GM19455 (cell line): ENCODE data around the gene HPDL.

Experiments used
- ATAC-seq: cut with Tn5 transposase; IDR thresholded peaks from one replicate; pipeline ENCODE4 v1.9.1; 2021; ENCODE audit not compliant: unreplicated experiment

The HPDL gene

DNA sequence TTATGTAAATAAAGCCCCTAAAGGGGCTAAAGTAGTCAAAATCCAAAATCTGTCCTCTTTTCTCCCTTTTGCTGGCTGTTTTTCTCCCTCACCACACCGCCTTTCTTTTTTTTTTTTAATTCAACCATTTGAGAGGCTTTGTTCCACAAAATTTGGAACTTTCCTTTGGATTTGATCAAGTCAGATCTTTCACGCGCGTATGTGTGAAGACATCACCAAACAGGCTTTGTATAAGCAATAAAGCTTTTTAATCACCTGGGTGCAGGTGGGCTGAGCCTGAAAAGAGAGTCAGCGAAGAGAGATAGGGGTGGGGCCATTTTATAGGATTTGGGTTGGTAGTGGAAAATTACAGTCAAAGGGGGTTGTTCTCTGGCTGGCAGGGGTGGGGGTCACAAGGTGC, 5.3 kb upstream of the HPDL start:
- no peak for ATAC-seq

DNA sequence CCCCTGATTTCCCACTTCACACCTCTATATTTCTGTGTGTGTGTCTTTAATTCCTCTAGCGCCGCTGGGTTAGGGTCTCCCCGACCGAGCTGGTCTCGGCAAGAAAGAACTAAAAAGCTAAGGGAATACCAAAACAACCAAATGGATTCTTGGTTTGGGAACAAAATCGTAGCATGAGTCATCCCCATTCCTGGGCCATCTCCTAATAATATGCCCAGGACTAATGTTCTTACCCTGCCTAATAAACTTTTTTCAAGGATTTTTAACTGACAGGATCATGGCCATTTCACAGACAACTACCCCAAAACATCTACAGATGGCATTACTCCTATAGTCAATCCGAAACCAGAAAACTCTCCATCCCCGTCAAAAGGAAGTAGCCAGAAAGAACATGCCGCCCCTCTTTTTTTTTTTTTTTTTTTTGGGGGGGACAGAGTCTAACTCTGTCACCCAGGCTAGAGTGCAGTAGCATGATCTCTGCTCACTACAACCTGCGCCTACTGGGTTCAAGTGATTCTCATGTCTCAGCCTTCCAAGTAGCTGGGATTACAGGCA, 4.1 kb upstream of the HPDL start:
- no peak for ATAC-seq

DNA sequence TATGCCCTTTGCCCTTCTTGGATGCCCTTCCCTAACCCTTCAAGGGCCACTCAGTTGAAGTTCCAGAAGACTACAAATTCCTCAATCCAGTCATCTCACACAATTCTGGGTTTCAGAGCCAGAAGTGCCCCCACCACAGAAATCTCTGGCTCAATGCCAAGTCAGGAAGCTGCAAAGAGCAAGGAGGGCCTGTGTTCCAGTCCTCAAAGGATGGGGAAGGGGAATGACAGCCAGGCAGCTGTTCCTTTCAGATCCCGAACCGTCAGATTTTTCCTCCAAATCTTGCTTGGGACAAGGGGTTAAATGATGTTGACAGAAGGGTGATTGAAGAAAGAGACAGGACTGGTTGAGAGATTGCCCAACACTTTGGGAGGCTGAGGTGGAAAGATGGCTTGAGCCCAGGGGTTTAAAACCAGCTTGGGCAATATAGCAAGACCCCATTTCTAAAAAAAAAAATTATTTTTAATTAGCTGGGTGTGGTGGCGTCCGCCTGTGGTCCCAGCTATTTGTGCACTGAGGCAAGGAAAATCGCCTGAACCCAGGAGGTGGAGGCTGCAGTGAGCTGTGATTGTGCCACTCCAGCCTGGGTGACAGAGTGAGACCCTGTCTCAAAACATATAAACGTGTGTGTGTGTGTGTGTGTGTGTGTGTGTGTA, 716 bp upstream of the HPDL start:
- no peak for ATAC-seq

DNA sequence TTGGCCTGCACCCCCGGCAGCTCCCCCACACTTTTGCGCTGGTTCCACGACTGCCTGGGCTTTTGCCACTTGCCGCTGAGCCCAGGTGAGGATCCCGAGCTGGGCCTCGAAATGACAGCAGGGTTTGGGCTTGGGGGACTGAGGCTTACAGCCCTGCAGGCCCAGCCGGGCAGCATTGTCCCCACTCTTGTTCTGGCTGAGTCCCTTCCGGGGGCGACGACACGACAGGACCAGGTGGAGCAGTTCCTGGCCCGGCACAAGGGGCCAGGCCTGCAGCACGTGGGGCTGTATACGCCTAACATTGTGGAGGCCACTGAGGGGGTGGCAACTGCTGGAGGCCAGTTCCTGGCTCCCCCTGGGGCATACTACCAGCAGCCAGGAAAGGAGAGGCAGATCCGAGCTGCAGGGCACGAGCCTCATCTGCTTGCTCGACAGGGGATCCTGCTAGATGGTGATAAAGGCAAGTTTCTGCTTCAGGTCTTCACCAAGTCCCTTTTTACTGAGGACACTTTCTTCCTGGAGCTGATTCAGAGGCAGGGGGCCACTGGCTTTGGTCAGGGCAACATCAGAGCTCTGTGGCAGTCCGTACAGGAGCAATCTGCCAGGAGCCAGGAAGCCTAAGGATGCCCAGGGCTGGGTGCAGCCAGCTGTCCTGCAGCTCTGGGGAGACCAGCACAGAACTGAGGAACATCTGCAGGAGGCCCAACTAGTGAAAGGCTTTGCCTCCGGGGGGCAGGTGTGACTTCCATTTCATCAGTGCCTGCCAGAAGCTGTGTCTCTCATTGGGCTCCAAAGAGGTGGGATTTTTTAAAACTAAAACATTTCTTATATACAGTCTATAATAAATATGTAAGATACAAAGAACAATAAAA, 1.2 kb downstream of the HPDL start:
- no peak for ATAC-seq

DNA sequence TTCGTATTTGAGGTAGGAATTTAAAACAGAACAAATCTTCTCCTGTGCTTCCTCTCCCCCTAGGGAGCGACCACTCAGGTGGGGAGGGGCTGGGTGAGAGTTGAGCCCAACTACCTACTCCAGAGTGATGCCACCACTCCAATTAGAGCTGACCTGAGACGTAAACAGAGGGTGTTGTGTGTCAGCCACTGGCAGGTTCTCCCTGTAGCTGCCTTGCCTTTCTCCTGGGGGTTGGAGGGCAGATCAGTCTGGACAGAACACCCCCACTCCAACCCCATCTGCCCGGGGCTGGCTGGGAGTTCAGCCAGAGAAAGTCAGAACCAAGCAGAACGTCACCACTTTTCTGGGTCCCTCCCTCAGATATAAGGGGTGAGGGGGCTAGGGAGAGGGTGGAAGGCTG, 2.0 kb downstream of the HPDL start:
- ATAC-seq: no peak

DNA sequence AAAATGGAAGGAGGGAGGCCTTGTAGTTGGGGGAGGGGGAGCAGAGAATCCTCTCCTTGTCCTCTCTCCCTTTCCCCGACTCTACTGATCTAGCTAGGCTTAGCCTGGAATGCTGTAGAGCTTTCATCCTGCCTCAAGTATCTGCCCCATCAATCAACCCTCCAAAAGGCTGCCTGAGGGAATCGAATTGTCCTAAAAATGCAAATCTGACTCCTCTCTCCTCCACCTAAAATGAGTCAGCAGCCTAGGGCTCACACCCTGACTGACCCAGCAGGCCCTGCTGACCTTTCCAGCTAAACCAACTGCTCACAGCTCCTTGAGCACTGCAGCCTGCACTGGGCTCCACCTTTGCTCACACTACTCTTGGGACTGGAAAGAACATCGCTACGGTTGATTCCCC, 2.8 kb downstream of the HPDL start:
- ATAC-seq: no peak

DNA sequence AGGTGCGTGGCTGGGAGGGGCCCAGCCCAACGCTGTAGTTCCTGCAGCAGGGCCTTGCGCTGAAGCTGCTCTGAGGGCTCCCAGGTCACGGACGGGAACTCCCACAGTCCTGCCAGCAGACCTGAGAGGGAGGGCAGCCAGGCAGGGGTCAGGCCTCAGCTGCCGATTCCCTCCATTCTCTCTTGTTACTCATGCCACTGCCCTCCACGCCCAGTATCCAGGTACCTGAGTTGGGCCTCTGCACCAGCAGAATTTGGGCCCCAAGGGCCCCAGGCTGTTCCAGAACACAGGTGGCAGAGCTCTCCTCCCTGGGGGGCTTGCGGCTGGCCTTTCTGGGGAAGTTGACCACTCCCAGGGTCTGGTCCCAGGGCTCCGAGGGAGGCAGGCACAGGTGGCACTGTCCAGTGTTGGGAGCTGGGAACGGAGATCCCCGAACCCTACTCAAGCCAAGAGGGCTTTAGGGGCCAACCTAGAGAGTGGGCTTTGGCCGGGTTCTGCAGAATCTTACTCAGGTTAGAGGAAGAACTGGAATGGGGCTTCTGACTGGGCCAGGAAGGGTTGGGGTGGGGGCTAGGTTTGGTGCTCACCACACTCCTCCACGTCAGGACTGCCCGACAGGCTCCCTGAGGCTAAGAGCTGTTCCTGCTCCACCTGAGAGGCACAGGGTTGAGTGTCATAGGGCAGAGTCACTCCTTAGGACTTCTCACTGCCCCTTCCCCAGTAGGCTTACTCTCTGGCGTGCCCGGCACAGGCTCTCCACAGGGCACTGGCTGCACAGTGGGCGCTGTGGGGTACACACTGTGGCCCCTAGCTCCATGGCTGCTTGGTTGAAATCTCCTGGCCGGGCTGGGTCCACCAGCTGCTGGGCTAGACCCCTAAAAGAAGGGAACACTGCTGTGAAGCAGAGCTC, 5.0 kb downstream of the HPDL start:
- ATAC-seq: no peak

DNA sequence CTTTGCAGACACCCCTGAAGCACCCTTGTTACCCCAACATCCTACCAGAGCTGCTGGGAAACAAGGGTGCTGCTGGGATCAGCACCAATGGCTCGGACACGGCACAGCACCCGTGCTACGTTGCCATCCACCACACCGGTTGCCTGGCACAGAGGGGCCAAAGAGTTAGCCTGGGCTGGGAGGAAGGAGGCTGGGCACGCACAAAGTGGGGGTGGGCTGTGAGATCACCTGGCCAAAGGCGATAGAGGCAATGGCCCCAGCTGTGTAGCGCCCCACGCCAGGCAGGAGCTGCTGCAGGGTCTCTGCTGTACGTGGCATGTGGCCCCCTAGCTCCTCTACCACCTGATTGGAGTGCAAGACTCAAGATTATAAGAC, 5.6 kb downstream of the HPDL start:
- no peak for ATAC-seq

DNA sequence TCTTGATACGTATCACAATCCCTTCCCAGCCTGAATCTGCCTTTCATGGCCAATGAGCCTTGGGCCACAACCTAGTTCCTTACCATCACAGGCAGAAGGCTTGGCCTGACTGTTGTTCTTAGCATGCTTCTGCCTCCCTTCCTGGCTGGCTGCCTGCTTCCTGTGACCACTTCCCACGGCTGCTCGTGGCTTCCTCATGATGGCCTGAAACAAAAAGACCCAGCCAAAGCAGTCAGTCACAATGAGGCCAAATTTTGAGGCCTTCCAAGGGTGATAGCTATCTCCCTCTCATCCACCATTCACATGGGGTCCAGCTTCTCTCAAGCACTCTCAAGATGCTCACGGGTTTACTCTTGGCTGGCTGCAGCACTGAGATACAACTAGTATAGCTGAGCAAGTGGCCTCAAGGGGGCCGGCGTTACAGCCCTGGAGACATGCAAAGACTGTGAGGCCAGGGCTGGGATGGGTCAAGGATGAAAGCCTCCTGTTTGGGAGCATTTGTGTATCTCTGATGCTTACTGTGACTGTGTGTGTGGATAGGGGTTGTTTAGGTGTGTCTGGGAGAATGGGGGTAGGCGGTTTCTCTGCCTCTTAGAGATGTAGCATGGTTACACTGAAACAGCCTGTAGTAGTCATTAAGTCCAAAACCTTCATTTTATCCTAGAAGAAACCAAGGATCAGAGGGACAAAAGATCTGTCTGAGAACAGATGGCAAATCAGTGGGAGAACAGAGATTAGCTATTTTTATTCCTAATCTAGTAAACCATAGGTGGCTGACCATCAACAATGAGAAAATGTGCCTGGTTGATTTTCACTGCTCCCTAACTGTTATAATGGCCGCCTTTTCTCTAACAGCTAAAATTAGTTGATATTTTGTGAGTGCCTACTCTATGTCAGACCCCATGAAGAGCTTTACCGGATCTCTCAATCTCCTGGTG, 7.9 kb downstream of the HPDL start:
- ATAC-seq: no peak

DNA sequence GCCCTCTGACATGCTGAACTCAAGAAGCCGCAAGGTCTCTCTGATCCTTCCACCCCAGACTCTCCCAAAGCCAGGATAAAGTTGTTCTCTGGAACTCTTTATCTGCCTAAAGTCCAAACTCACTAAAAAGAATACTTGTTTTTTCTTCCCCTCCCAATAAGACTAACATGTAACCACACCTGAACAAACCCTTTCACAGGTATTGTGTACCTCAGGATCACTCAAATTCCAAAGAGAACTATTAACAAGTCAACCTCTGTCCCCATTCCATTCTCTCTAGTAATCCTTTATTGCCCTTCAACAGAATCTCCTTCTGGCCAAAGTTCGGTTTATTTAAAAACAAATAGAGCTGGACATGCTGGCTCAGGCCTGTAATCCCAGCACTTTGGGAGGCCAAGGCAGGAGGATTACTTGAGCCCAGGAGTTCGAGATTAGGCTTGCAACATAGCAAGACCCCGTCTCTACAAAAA, 9.2 kb downstream of the HPDL start:
- no peak for ATAC-seq

DNA sequence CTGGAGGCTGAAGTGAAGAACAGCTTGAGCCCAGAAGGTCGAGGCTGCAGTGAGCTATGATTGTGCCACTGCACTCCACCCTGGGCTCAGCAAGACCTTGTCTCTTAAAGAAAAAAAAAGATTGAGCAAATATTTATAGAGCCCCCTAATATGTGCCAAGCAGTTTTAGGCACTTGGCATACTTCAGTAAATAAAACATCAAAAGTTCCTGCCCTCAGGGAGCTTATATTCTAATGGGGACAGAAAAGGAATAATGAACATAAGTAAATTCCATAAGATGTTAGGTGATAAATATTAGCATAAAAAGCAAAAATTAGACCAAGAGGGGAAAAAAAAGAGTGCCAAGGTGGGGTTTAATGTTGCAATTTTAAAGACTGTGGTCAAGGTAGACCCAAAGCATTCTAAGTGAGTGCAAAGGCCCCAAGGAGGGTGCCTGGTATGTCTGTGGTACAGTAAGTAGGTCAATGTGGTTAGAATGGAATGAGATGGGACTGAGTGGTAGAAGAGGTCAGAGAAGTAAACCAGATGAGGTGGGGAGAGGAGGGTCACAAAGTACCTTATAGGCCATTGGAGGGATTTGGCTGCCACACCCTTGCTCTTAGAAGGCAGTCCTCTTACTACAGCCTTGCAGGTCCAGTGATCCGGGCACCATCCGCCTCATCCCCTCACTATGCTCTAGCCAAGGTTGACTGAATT, 11.1 kb downstream of the HPDL start:
- no peak for ATAC-seq

DNA sequence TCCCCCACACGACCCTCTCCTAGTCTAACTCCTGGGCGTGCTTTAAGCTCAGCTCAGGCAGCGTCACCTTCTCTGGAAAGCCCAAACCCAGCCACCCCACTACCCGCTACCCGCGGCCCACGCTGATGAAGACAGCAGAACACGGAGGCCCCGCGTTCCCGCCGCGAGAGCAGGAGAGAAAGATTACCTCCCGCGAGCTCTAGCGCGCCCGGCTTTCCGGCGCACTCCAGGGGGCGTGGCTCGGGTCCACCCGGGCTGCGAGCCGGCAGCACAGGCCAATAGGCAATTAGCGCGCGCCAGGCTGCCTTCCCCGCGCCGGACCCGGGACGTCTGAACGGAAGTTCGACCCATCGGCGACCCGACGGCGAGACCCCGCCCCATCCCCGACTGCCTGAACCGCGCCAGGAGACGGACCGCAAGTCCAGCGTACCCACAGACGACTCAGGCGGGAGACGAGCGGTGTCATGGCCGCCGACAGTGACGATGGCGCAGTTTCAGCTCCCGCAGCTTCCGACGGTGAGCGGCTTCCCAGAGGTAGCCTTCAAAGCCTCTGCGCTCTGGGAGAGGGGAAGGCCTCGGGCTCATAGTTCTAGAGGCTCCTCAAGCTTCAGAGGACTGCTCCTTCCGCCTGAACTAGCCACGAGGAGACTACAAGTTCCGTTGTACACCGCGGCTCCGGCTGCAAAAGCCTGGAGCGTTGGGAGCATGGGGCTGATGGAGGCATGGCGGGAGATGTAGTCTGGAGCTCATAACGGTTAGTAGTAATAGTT, 13.3 kb downstream of the HPDL start, which contains the start of the genes MUTYH and TOE1:
Gene MUTYH (minus strand): TSS at position 652 of the 770 bp plus-strand sequence. CDS start 5,935 bp downstream, outside the sequence.
Gene TOE1 (plus strand): TSS at position 382 of the 770 bp plus-strand sequence. CDS start 83 bp downstream, at position 465.
- peak; percentile 88 for ATAC-seq

DNA sequence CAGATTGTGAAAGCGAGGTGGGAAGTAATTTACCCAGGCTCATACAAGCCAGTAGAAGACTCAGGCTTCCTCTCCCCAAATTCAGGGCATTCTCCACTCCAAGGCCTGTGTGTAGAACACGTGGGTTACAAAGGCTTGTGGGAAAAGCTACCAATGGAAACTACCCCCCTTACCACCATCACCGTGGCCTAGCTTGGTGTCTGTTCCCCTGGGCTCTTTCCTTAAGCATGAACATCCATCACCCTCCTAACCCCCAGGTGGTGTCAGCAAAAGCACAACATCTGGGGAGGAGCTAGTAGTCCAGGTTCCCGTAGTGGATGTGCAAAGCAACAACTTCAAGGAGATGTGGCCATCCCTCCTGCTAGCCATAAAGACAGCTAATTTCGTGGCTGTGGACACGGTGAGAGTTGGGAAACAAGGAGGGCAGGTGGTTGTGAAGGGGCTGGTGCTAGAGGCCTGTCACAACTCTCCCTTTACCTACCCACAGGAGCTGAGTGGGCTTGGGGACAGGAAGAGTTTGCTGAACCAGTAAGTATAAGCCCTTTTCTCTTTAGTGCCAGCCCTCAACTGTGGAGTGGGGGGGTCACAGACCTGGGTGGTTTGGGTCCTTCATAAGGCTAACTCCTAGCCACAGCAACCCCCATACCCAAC, 14.2 kb downstream of the HPDL start:
- ATAC-seq: no peak

DNA sequence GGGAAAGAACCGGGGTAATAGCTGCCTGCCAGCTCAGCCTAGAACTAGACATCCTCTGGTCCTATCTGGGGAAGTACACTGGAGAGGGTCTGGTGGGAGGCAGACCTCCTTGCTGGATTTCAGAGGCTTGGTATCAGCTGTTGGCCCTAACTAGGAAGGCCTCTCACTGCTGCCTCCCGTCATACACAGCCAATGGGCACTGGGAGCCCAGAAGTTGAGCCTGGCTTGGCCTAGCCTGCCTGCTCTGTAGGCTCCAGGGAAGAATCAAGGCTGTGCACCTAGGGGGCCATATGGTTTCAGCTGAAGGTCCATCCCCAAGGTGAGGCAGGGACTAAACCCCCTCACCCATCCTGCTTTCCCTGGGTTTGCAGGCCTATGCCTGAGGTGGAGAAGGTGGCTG, 17.8 kb downstream of the HPDL start:
- no peak for ATAC-seq

DNA sequence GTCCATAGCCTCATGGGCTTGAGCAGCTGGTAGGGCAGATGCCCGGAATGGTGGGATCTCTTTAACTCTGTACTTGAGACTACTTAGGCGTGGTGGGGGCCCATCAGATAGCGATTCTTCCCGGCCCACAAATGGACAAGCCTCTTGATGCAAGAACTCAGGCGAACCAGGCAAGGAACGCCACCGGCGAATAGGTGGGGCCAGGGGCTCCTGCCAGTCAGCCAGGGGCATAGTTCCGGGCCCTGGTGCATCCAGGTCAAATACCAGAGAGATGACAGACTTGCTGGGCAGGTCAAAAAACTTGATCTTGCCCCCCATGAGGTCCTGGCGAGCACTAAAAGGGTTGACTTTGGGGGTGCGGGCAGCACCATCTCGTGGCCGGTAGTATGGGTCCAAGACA, 18.3 kb downstream of the HPDL start:
- ATAC-seq: no peak

DNA sequence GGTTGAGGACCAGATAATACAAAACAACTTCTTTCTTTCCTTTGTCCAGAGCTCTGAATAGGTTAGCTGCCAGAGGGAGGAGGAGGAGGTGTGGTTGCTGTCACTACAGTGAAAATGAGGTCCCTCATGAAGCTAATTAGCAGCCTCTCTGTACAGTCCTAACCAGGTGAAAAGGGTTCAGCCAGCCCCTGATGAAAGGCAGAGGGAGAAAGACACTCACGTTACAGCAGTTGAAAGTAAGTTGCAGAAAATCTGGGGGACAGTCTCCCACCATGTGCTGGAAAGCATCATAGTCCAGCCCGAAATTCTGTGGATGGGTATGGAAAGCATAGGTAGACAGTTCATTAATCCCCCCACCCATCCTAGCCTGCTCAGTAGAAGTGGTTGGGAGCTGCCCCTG, 19.8 kb downstream of the HPDL start:
- ATAC-seq: no peak

DNA sequence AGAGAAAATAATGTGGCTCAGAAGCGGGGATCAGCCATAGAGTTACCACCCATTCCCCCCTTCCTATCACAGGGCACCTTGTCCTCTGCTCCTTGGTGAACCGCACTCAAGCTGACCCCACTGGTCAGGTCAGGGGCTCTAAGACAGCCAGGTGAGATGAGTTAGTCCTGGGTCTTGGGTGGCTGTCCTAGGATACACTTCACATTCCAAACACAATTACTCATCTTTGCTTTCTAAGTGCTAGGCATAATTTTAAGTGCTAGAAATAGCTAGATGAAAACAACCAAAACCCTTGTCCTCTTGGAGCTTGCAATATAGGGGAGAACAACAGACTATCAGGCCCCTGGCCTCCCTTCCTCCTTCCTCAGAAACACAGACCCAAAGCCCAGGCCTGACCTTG, 21.3 kb downstream of the HPDL start:
- ATAC-seq: no peak

DNA sequence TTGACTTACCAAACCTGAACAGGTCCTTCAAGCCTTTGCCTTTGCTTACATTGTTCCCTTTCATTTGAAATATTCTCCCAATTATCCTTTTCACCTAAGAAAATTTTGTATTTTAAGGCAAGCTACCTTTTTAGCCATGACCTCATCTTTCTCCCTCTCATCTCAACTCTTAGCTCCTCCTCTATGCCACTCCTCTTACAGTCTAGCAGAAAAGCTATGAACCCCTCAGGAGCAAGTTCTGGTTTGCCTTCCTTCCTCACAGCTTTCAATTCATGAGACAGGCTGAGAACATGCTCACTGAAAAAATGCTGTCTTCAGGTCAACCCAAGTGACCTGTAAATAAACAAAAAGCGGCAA, 21.9 kb downstream of the HPDL start:
- ATAC-seq: no peak
